SIG-M5 treated with dmso at 0.1 percent for 504 hours (cell line): ENCODE measurements around the gene CA10.

Experiments
- DNase-seq: peaks from one replicate; lab custom pipeline; 2025; ENCODE audit not compliant: unreplicated experiment; lab: John Stamatoyannopoulos, UW

Gene CA10

GRCh38 chr17:51819341-51820219, 338.9 kb downstream of the CA10 start:
- DNase-seq = no peak

- DNase-seq = no peak
Measured at GRCh38 chr17:51818777-51819176, 339.7 kb downstream of the CA10 start.

GRCh38 chr17:51817955-51818354, 340.6 kb downstream of the CA10 start:
- DNase-seq = no peak

GRCh38 chr17:51817117-51817516, 341.4 kb downstream of the CA10 start:
- DNase-seq = no peak

DNA sequence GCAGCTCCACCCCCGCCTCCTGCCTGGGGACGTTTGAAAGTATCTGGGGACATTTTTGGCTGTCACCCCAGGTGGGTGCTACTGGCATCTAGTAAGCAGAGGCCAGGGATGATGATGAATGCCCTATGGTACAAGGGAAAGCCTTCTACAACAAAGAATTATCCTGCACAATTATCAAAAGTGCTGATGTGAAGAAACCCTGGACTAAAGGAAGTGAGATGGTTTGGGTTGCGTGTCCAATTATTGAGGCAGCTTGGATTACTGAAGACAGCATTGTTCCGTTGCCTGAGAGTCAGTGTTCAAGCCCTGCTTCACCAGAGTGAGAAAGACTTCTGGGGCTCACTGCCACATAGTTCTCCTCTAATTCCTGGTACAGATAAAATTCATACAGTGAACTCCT, 343.4 kb downstream of the CA10 start:
- DNase-seq = no peak

GRCh38 chr17:51814521-51814920, 344.0 kb downstream of the CA10 start:
- DNase-seq = peak; percentile 1

DNA sequence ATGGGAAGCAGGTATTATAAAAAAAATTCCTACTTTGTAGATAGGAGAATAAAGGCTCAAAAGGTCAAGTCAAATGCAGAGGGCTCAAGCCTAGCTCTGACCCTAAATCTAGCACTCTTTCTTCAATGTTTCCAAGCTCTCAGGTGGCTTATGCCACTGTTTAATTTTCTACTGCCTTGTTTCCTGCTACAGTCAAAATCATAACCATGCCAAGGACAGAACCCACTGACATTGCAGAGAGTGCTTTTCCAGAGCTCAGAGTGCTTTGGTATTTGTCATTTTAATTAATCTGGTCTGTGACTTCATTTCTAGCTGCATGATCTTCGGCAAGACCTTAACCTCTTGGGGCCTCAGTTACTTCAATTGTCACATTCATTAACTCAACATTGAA, 344.7 kb downstream of the CA10 start:
- no peak for DNase-seq

GRCh38 chr17:51813140-51813783, 345.3 kb downstream of the CA10 start:
- no peak for DNase-seq

DNA sequence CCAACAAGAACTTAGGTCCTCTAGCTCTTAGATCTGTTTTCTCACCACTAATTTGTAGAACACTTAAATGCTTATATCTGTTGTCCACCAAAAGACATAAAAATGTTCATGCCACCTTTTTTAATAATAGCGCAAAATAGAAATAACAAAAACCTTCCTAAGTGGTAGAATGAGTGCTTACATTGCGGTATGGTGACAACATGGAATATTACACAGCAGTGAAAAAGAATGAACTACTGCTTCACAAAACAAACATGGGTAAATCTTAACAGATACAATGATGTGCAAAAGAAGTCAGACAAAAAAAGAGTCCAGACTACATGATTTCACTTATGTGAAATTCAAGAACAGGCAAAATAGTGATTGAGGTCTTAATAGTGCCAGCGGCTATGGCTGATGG, 351.1 kb downstream of the CA10 start:
- DNase-seq = no peak

- DNase-seq = no peak
Measured at GRCh38 chr17:51805765-51806164, 352.7 kb downstream of the CA10 start.

- DNase-seq = no peak
Measured at GRCh38 chr17:51805185-51805584, 353.3 kb downstream of the CA10 start.

- no peak for DNase-seq
Measured at GRCh38 chr17:51803161-51803560, 355.4 kb downstream of the CA10 start.

GRCh38 chr17:51802544-51802943, 356.0 kb downstream of the CA10 start:
- DNase-seq = no peak

- DNase-seq = no peak
Measured at GRCh38 chr17:51801626-51802025, 356.9 kb downstream of the CA10 start.

DNA sequence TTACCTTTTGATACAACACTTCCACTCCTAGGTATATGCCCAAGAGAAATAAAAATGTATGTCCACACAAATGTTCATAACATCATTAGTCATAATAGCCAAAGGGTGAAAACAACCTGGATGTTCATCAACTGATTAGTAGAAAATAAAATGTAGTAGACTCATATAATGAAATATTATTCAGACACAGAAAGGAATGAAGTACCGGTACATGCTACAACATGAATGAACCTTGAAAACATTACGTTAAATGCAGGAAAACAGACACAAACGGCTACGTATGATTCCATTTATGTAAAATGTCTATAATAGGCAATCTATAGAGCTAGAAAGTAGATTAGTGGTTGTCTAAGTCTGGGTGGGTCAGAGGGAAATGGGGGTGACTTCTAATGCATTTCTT, 358.5 kb downstream of the CA10 start:
- no peak for DNase-seq

DNA sequence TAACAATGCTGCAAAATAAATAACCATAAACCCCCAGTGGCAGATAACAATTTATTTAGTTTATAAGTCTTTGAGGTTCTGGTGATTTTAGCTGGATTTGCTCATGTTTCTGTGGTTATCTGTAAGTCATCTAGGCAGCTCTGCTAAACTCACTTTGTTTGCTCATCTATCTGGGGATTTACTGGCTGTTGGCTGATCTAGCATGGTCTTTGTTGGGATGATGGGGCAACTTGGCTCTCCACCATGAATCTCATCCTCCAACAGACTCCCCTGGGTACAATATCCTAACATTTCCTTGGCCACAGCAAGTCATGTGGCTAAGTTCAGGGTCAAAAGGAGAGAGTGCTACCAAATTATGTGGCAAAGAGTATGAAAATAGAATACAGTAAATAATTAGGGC, 359.3 kb downstream of the CA10 start:
- no peak for DNase-seq

GRCh38 chr17:51797150-51797549, 361.4 kb downstream of the CA10 start:
- no peak for DNase-seq

DNA sequence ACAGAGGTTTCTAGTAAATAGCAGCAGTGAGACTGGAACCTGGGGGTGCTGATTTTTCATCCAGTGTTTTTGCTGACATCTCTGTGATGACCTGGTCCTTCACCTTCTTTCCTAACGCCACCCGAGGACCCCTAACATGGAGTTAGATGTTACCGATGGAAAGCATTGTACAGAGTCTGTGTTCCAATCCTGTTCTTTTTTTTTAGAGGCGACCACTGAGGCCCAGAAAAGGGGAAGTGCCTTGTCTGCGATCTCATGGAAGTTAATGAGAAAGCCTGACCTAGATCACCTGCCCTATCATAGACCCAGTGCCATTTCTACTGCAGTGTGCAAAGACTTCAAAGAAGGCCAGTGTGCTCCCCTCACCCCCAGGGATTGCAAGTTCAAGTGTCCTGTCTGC, 362.5 kb downstream of the CA10 start:
- DNase-seq = no peak

DNA sequence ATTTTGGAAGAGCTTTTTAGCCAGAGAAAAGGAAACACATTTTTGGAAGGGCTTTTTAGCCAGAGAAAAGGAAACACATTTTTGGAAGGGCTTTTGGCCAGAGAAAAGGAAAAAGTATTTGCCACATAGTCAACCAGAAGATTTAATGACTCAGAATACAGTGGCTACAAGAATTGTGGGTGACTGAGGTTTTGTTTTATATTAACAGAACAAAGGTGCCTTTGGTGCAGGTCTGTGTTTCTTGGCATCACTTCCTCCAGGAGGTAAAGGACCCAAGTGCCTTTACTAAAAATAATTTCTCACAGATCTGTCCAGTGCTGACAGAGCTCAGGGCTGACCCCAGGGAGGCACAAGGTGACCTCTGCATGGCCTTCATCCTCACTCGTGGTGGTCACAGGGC, 363.1 kb downstream of the CA10 start:
- DNase-seq = no peak

DNA sequence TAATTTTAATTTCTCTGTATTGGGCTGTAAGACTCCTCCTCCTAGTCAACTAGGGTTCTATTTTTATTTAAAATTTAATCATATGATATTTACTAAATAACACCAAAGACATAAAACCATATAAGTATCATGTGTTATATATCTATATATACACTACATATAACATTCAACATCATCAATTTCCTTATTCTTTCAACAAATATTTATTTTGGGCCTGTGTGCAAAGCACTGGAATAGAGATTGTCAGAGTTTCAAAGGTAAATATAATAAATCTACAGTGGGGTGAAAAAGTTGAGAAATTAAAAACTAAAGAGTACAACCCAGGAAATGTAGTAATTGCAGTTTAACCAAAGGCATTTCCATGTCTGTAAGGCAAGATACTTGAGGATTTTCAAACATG, 364.0 kb downstream of the CA10 start:
- DNase-seq = no peak

DNA sequence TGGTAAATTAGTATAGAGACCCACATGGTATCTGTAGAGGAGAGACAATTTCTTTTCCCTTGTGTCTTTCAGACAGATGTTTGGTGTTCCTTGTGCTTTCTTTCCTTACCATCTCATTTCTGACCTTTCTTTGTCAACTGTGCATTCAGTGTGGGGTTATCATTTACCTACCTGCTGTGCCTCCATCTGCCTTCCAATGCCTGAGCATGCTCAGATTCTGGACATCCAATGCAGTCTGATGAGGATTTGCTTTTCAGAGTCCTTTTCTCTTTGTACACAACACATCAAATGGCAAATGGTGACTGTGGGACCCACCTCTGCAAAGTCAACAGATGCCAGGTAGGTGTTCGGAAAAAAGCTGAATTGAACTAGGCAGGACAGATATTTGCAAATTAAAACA, 364.8 kb downstream of the CA10 start:
- no peak for DNase-seq

GRCh38 chr17:51778842-51779241, 379.7 kb downstream of the CA10 start:
- no peak for DNase-seq
